Keratinocyte (primary cell): ENCODE results near the gene OTOL1.

Experiments used
- CTCF ChIP-seq, 3 experiments: IDR thresholded peaks in 1 of 3; conservative IDR thresholded peaks in 1 of 3; optimal IDR thresholded peaks in 1 of 3; 2 replicates in 2 of 3; 3 replicates in 1 of 3; pipeline versions ENCODE3 to v1.5.1; 2011; ENCODE audit warnings: low read length in 3 of 3, mild to moderate bottlenecking in 3 of 3, moderate library complexity in 2 of 3, control low read depth in 1 of 3, inconsistent platforms in 1 of 3; ENCODE audit not compliant: insufficient read depth in 2 of 3; ENCODE audit errors: extremely low read depth in 1 of 3
- EZH2 ChIP-seq: IDR thresholded peaks from one replicate; pipeline ENCODE4 v1.6.1; 2012; ENCODE audit warnings: inconsistent platforms, mild to moderate bottlenecking, low read length, moderate library complexity

DNA sequence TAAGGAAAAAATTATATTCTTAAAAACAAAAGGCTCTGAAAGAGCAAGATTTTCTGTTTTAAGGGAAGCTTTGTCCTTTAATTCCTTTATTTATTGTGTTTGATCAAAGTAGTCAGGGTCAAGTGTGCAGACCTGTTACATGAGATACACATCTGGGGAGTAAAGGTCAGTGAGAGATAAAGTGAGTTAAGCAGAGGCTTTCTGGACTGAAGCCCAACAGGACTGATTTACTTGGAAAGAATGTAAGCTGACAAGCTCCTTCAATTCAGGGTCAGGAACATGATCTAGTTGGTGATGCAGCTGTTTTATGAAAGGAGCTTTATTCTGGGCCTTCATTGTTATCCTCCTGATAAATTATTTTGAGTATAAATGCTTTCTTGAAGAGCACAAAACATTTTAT is 20.7 kb upstream of the OTOL1 start:
- no peak for TF ChIP-seq CTCF (optimal IDR thresholded peaks at IDR 0.05 in 1 of 3, IDR thresholded peaks at IDR 0.05 in 1 of 3, conservative IDR thresholded peaks at IDR 0.05 in 1 of 3; ENCODE audit: extremely low read depth in 1 of 3, insufficient read depth in 2 of 3, low read length in 3 of 3)
- no peak for TF ChIP-seq EZH2
